Measurements from ENCODE around the gene GALNT15.
A peak's percentile ranks its signal among the peaks of the same experiment; 100 is the strongest.

Gene GALNT15

DNA sequence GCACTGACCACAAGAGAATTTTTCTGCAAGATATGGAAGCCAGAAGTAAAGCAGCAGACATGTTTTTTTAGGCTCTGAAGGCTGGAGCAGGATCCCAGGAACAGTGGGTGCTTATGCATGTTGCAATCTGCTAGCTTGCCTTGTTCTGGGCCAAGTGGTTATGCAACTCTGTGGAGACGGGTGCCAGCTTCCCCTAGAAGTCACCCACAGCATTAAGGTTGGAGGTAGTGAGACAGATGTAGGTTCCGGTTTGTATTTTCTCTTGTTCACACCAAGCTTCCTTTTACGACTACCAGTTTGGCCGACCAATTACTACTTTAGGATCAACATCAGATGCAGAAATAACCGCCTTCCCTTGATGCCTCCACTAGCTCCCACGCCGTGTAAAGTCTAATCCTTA lies 79.1 kb downstream of the GALNT15 start:
- H3K9me3 ChIP-seq (ENCODE audit: control insufficient read depth, low read length), result no peaks in the 10 kb centered on the region
- H3K4me1 ChIP-seq (ENCODE audit: control insufficient read depth, insufficient read depth, low read depth, low read length), result no peaks in the 10 kb centered on the region
- H3K18ac ChIP-seq (ENCODE audit: low read depth in 1 of 2, low read length in 2 of 2), result no peak overlapping the region
- H3K36me3 ChIP-seq (ENCODE audit: control insufficient read depth in 1 of 2, insufficient read depth in 2 of 2, low read depth in 1 of 2, low read length in 2 of 2), result peaks cover 8% of the 10 kb centered on the region in 2 experiments
- H3K79me1 ChIP-seq (replicated peaks; ENCODE audit: low read length, poor library complexity, severe bottlenecking), result peaks cover 6% of the 10 kb centered on the region
- H3K27ac ChIP-seq (ENCODE audit: low read length, poor library complexity, severe bottlenecking), result no peak overlapping the region
- H3K23ac ChIP-seq (ENCODE audit: low read length in 2 of 2), result no peak overlapping the region
- H2BK15ac ChIP-seq (ENCODE audit: low read depth, poor library complexity, severe bottlenecking), result no peak overlapping the region
- H2BK5ac ChIP-seq (ENCODE audit: low read depth, low read length, poor library complexity, severe bottlenecking), result no peak overlapping the region
- H2BK12ac ChIP-seq (ENCODE audit: low read length in 2 of 2), result no peak overlapping the region
- no peak overlapping the region for H3K4me3 ChIP-seq (ENCODE audit: insufficient read depth in 1 of 2, low read depth in 1 of 2, low read length in 2 of 2)
- WGBS, result 88% methylated on average over 7 of the region's 7 CpGs
- no peak overlapping the region for H2AFZ ChIP-seq (ENCODE audit: low read depth, low read length)
- H3K4me2 ChIP-seq (ENCODE audit: low read length, poor library complexity, severe bottlenecking), result no peak overlapping the region
- H2AK5ac ChIP-seq (ENCODE audit: low read length, severe bottlenecking), result no peak overlapping the region
- no peak overlapping the region for H3K14ac ChIP-seq (ENCODE audit: low read length in 2 of 2)
- H3K27me3 ChIP-seq (ENCODE audit: control insufficient read depth in 1 of 2, insufficient read depth in 1 of 2, low read length in 2 of 2), result no peaks in the 10 kb centered on the region
- H4K8ac ChIP-seq (ENCODE audit: low read length), result no peak overlapping the region
- no peak overlapping the region for H3K9ac ChIP-seq (ENCODE audit: low read length)
- DNase-seq, result no peak
- H2BK120ac ChIP-seq (ENCODE audit: low read depth, low read length), result no peak overlapping the region
- no peak overlapping the region for H3K4ac ChIP-seq (ENCODE audit: low read depth in 1 of 2, low read length in 2 of 2)
- no peak overlapping the region for H4K91ac ChIP-seq (ENCODE audit: low read length)

- H3K36me3 ChIP-seq (ENCODE audit: control insufficient read depth in 1 of 2, insufficient read depth in 2 of 2, low read depth in 1 of 2, low read length in 2 of 2), result peaks cover 8 to 21% of the 10 kb centered on the region in 2 experiments
- no peak overlapping the region for H3K4me3 ChIP-seq (ENCODE audit: insufficient read depth in 1 of 2, low read depth in 1 of 2, low read length in 2 of 2)
- no peak overlapping the region for H3K9ac ChIP-seq (ENCODE audit: low read length)
- no peak overlapping the region for H3K23ac ChIP-seq (ENCODE audit: low read length in 2 of 2)
- no peak overlapping the region for H4K8ac ChIP-seq (ENCODE audit: low read length)
- H2BK120ac ChIP-seq (ENCODE audit: low read depth, low read length), result no peak overlapping the region
- H3K18ac ChIP-seq (ENCODE audit: low read depth in 1 of 2, low read length in 2 of 2), result no peak overlapping the region
- H3K4me2 ChIP-seq (ENCODE audit: low read length, poor library complexity, severe bottlenecking), result no peak overlapping the region
- peak overlapping the region in 1 of 2 experiments; percentile 18 for H2BK12ac ChIP-seq (ENCODE audit: low read length in 2 of 2)
- no peak overlapping the region for H3K4ac ChIP-seq (ENCODE audit: low read depth in 1 of 2, low read length in 2 of 2)
- no peak for DNase-seq
- no peak overlapping the region for H2BK5ac ChIP-seq (ENCODE audit: low read depth, low read length, poor library complexity, severe bottlenecking)
- no peak overlapping the region for H4K91ac ChIP-seq (ENCODE audit: low read length)
- no peak overlapping the region for H3K14ac ChIP-seq (ENCODE audit: low read length in 2 of 2)
- H3K9me3 ChIP-seq (ENCODE audit: control insufficient read depth, low read length), result no peaks in the 10 kb centered on the region
- no peaks in the 10 kb centered on the region for H3K27me3 ChIP-seq (ENCODE audit: control insufficient read depth in 1 of 2, insufficient read depth in 1 of 2, low read length in 2 of 2)
- H3K4me1 ChIP-seq (ENCODE audit: control insufficient read depth, insufficient read depth, low read depth, low read length), result no peaks in the 10 kb centered on the region
- no peak overlapping the region for H2AFZ ChIP-seq (ENCODE audit: low read depth, low read length)
- no peak overlapping the region for H2AK5ac ChIP-seq (ENCODE audit: low read length, severe bottlenecking)
- no peak overlapping the region for H2BK15ac ChIP-seq (ENCODE audit: low read depth, poor library complexity, severe bottlenecking)
- no peak overlapping the region for H3K27ac ChIP-seq (ENCODE audit: low read length, poor library complexity, severe bottlenecking)
- H3K79me1 ChIP-seq (replicated peaks; ENCODE audit: low read length, poor library complexity, severe bottlenecking), result peaks cover 11% of the 10 kb centered on the region
- 98% methylated on average over 5 of the region's 5 CpGs for WGBS
Measured at GRCh38 chr3:16254916-16255315, 80.4 kb downstream of the GALNT15 start.

- Histone ChIP-seq H3K4me3 (ENCODE audit: insufficient read depth in 1 of 2, low read depth in 1 of 2, low read length in 2 of 2) (no peak overlapping the region), H3K79me1 (replicated peaks; ENCODE audit: low read length, poor library complexity, severe bottlenecking) (peaks cover 11% of the 10 kb centered on the region), H3K23ac (ENCODE audit: low read length in 2 of 2) (no peak overlapping the region), H2BK5ac (ENCODE audit: low read depth, low read length, poor library complexity, severe bottlenecking) (no peak overlapping the region), H3K36me3 (ENCODE audit: control insufficient read depth in 1 of 2, insufficient read depth in 2 of 2, low read depth in 1 of 2, low read length in 2 of 2) (peaks cover 8 to 25% of the 10 kb centered on the region in 2 experiments), H2BK12ac (ENCODE audit: low read length in 2 of 2) (no peak overlapping the region), H3K27ac (ENCODE audit: low read length, poor library complexity, severe bottlenecking) (no peak overlapping the region), H4K8ac (ENCODE audit: low read length) (no peak overlapping the region), H3K4ac (ENCODE audit: low read depth in 1 of 2, low read length in 2 of 2) (no peak overlapping the region), H2AK5ac (ENCODE audit: low read length, severe bottlenecking) (no peak overlapping the region), H3K27me3 (ENCODE audit: control insufficient read depth in 1 of 2, insufficient read depth in 1 of 2, low read length in 2 of 2) (no peaks in the 10 kb centered on the region), H3K9ac (ENCODE audit: low read length) (no peak overlapping the region), H3K14ac (ENCODE audit: low read length in 2 of 2) (no peak overlapping the region), H2BK120ac (ENCODE audit: low read depth, low read length) (no peak overlapping the region), H2BK15ac (ENCODE audit: low read depth, poor library complexity, severe bottlenecking) (no peak overlapping the region), H3K9me3 (ENCODE audit: control insufficient read depth, low read length) (no peaks in the 10 kb centered on the region), H2AFZ (ENCODE audit: low read depth, low read length) (no peak overlapping the region), H3K18ac (ENCODE audit: low read depth in 1 of 2, low read length in 2 of 2) (no peak overlapping the region), H3K4me1 (ENCODE audit: control insufficient read depth, insufficient read depth, low read depth, low read length) (no peaks in the 10 kb centered on the region), H3K4me2 (ENCODE audit: low read length, poor library complexity, severe bottlenecking) (no peak overlapping the region), H4K91ac (ENCODE audit: low read length) (no peak overlapping the region)
- no peak for DNase-seq
- WGBS, result no CpG with 5 or more reads among the region's 3 CpGs
Measured at GRCh38 chr3:16255326-16255725, 80.8 kb downstream of the GALNT15 start.

DNA sequence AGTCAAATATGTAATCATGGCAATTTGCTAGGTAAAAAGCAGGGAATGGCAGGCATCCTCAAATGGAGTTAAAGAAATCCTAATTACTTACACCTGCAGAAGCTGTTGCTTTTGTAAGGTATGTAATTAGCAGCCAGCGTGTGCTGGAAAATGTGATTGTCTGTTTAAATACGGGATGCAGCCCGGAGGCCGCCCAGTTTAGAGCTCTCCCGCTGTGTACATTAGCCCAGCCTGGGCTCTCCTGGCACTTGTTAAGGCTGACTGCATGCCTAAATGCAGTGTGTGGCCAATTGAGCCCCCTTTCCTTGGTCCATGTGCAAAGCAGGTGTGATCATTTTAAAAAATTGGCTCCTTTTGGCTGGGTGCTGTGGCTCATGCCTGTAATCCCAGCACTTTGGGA lies 81.2 kb downstream of the GALNT15 start:
- Histone ChIP-seq H2BK15ac (ENCODE audit: low read depth, poor library complexity, severe bottlenecking) (no peak overlapping the region), H3K27me3 (ENCODE audit: control insufficient read depth in 1 of 2, insufficient read depth in 1 of 2, low read length in 2 of 2) (no peaks in the 10 kb centered on the region), H3K4ac (ENCODE audit: low read depth in 1 of 2, low read length in 2 of 2) (no peak overlapping the region), H4K91ac (ENCODE audit: low read length) (no peak overlapping the region), H3K9me3 (ENCODE audit: control insufficient read depth, low read length) (no peaks in the 10 kb centered on the region), H3K23ac (ENCODE audit: low read length in 2 of 2) (no peak overlapping the region), H3K9ac (ENCODE audit: low read length) (no peak overlapping the region), H3K4me2 (ENCODE audit: low read length, poor library complexity, severe bottlenecking) (no peak overlapping the region), H4K8ac (ENCODE audit: low read length) (no peak overlapping the region), H3K4me3 (ENCODE audit: insufficient read depth in 1 of 2, low read depth in 1 of 2, low read length in 2 of 2) (no peak overlapping the region), H3K18ac (ENCODE audit: low read depth in 1 of 2, low read length in 2 of 2) (no peak overlapping the region), H3K4me1 (ENCODE audit: control insufficient read depth, insufficient read depth, low read depth, low read length) (no peaks in the 10 kb centered on the region), H3K14ac (ENCODE audit: low read length in 2 of 2) (no peak overlapping the region), H2BK12ac (ENCODE audit: low read length in 2 of 2) (no peak overlapping the region), H2AFZ (ENCODE audit: low read depth, low read length) (no peak overlapping the region), H2AK5ac (ENCODE audit: low read length, severe bottlenecking) (no peak overlapping the region), H3K36me3 (ENCODE audit: control insufficient read depth in 1 of 2, insufficient read depth in 2 of 2, low read depth in 1 of 2, low read length in 2 of 2) (peaks cover 8 to 29% of the 10 kb centered on the region in 2 experiments), H2BK120ac (ENCODE audit: low read depth, low read length) (no peak overlapping the region), H3K79me1 (replicated peaks; ENCODE audit: low read length, poor library complexity, severe bottlenecking) (peaks cover 11% of the 10 kb centered on the region), H3K27ac (ENCODE audit: low read length, poor library complexity, severe bottlenecking) (no peak overlapping the region), H2BK5ac (ENCODE audit: low read depth, low read length, poor library complexity, severe bottlenecking) (no peak overlapping the region)
- DNase-seq, result no peak
- whole genome bisulfite sequencing, result 93% methylated on average over 5 of the region's 5 CpGs

Data from mesenchymal stem cell (in vitro differentiated cells and primary cell).